Measurements from ENCODE around the gene FAM168B. TPM values are rescaled to one million over a fixed set of nuclear protein-coding genes. Genes with fewer than 3 reads are reported as not detected.
A peak's percentile ranks its signal among the peaks of the same experiment; 100 is the strongest.

FAM168B gene
- total and polyA plus RNA-seq, 12 donors = 17.3 to 112 (median 85.0) TPM

DNA sequence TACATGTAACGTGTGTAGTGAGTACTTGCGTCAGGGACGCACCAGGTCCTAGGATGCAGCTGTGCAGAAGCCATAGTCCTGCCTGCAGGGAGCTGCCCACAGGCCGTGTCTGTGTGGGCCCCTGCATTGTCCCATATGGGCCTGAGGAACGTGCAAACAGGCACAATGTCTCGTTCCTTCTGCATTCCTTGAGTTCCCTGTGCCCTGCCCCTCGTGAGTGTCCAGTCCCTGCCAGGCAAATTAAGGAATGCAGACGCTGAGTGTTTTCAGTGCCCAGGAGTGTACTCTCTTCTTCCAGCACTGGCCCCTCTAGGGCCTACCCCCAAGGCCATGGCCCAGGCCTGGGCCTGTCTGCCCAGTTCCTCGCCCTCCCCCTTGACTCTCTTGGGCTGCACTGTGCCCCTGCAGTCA lies 61.8 kb downstream of the FAM168B start:
- no peak for DNase-seq
- H3K9me3 ChIP-seq = peaks cover 0 to 4% (median 0%) of the 10 kb centered on the region in 11 donors
- H3K4me3 ChIP-seq = no peak overlapping the region
- peaks cover 0 to 31% (median 23%) of the 10 kb centered on the region in 7 donors for H3K27me3 ChIP-seq
- intact Hi-C loops (cut with DNase I) = no loop called here
- no peak for ATAC-seq
- no peaks in the 10 kb centered on the region for H3K4me1 ChIP-seq
- TF ChIP-seq, protein P1, sequence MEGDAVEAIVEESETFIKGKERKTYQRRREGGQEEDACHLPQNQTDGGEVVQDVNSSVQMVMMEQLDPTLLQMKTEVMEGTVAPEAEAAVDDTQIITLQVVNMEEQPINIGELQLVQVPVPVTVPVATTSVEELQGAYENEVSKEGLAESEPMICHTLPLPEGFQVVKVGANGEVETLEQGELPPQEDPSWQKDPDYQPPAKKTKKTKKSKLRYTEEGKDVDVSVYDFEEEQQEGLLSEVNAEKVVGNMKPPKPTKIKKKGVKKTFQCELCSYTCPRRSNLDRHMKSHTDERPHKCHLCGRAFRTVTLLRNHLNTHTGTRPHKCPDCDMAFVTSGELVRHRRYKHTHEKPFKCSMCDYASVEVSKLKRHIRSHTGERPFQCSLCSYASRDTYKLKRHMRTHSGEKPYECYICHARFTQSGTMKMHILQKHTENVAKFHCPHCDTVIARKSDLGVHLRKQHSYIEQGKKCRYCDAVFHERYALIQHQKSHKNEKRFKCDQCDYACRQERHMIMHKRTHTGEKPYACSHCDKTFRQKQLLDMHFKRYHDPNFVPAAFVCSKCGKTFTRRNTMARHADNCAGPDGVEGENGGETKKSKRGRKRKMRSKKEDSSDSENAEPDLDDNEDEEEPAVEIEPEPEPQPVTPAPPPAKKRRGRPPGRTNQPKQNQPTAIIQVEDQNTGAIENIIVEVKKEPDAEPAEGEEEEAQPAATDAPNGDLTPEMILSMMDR (IDR thresholded peaks at IDR 0.05) = no peak
- WGBS, 2 donors = 80 to 84% methylated on average over 9 of the region's 9 CpGs
- no peak overlapping the region for H3K27ac ChIP-seq
- no peaks in the 10 kb centered on the region for H3K36me3 ChIP-seq

GRCh38 chr2:131030478-131030971 lies 62.7 kb downstream of the FAM168B start:
- 34 to 40% methylated on average over 13 of the region's 13 CpGs for WGBS, 2 donors
- Histone ChIP-seq H3K36me3 (no peaks in the 10 kb centered on the region), H3K27me3 (peaks cover 0 to 22% (median 14%) of the 10 kb centered on the region in 7 donors), H3K27ac (no peak overlapping the region), H3K9me3 (peaks cover 0 to 4% (median 0%) of the 10 kb centered on the region in 11 donors), H3K4me3 (no peak overlapping the region), H3K4me1 (no peaks in the 10 kb centered on the region)
- peak in 7 of 8 donors; percentile 28 to 80 (median 42) for ATAC-seq
- DNase-seq = no peak
- TF ChIP-seq, protein P1 (IDR thresholded peaks at IDR 0.05) = no peak
- intact Hi-C loops (cut with DNase I) = no loop called here

- no peaks in the 10 kb centered on the region for H3K4me1 ChIP-seq
- DNase-seq (no peak), ATAC-seq (no peak)
- peaks cover 0 to 4% (median 0%) of the 10 kb centered on the region in 11 donors for H3K9me3 ChIP-seq
- peaks cover 0 to 17% (median 12%) of the 10 kb centered on the region in 7 donors for H3K27me3 ChIP-seq
- 67 to 75% methylated on average over 8 of the region's 8 CpGs for WGBS, 2 donors
- TF ChIP-seq, protein P1 (IDR thresholded peaks at IDR 0.05) = no peak
- H3K27ac ChIP-seq = no peak overlapping the region
- no peaks in the 10 kb centered on the region for H3K36me3 ChIP-seq
- intact Hi-C loops (cut with DNase I) = loop anchor here in 1 of 10 donors (5.0 kb wide), 1 partner anchor 142 kb away; no protein-coding TSS in a partner anchor
- no peak overlapping the region for H3K4me3 ChIP-seq
Observed at GRCh38 chr2:131029812-131030211, 63.4 kb downstream of the FAM168B start.

DNA sequence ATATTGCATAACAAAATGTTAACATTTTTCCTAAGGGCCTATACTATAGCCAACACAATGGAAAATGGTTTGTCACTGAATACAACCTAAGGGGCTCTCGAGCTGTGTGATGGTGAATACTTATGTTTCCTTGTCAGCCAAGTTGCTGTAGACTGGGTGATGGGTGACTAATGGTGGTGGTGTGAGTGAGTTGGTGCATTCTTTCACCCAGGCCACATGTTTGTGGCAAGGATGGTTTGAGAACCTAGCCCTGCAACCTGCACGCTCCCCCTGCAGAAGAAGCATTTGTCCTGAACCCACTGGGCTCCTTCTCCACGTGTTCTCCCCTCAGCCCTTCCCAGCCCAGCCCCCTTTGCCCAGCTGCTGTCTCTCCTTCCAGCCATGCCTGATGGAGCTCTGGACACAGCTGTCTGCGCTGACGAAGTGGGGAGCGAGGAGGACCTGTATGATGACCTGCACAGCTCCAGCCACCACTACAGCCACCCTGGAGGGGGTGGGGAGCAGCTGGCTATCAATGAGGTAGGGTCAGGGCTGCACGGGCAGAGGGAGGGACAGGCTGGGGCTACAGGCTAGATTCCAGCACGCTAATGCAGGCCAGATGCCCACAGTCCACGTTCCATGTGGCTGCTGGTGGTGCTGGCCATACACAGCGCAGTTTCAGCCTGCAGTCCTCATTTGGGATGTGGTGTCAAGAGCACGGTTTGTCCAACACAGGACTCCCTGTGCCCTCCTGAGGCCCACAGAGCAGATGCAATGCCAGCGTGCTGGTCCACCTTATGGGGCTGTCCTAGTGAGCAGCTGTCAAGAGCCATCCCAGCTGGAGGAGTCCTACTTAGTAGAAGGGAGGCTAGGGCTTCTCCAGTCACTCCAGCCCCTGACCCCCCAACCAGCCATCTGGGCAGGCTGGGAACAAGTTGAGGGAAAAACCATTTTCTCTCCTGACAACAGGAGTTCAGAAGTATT lies 65.4 kb downstream of the FAM168B start:
- Histone ChIP-seq H3K4me1 (no peaks in the 10 kb centered on the region), H3K4me3 (no peak overlapping the region), H3K36me3 (no peaks in the 10 kb centered on the region), H3K27me3 (peaks cover 0 to 13% (median 9%) of the 10 kb centered on the region in 7 donors), H3K9me3 (peaks cover 0 to 4% (median 0%) of the 10 kb centered on the region in 11 donors), H3K27ac (no peak overlapping the region)
- WGBS, 2 donors = 85 to 87% methylated on average over 12 of the region's 12 CpGs
- intact Hi-C loops (cut with DNase I) = loop anchor here in 1 of 10 donors (5.0 kb wide), 1 partner anchor 144 kb away; no protein-coding TSS in a partner anchor
- TF ChIP-seq, protein P1 (IDR thresholded peaks at IDR 0.05) = no peak
- DNase-seq (no peak), ATAC-seq (no peak)
